ENCODE results near the gene SH3GL2.
A peak's percentile ranks its signal among the peaks of the same experiment; 100 is the strongest.
"Not testable (repeated sequence)": the region's sequence is repeated elsewhere in the genome, so short reads cannot be mapped to it uniquely, and the experiment has no call there.

Gene SH3GL2

DNA sequence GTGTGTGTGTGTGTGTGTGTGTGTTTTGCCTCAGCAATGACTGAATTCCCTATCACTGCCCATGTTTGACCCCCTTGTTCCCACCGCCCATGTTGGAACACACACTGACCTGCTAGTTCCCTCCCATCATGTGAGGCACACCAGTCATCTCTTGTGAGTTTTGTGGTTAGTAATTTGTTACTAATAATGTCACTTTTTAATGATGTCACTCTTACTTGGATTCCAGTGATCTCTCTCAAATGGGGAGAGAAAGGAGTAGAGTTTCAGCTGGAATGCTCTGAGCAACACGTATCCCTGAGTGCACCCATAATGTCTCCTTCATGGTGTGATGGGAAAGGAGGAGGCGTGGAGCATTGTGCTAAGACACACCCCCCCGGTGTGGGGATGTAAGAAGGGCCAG lies 172.6 kb downstream of the SH3GL2 start:
- DNase-seq (ENCODE audit: low spot score) = no peak

DNA sequence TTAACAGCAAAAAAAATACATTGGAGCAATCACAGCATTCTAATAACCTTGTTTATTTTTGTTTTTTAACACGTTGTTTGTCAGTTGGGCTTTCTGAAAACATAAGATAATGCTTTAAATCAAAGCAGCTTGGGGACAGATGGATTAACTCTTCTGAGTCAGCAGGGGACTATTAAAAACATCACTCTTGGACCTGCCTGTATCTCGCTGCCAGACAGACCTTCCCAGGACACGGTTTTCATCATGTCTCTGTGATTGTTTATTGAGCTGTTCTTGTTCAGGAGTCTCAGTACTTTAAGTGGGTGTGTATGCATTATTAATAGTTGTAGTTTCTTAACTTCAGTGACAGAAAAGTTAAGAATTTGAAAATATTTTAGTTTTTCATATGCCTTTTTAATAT lies 173.2 kb downstream of the SH3GL2 start:
- no peak for DNase-seq (ENCODE audit: low spot score)

DNA sequence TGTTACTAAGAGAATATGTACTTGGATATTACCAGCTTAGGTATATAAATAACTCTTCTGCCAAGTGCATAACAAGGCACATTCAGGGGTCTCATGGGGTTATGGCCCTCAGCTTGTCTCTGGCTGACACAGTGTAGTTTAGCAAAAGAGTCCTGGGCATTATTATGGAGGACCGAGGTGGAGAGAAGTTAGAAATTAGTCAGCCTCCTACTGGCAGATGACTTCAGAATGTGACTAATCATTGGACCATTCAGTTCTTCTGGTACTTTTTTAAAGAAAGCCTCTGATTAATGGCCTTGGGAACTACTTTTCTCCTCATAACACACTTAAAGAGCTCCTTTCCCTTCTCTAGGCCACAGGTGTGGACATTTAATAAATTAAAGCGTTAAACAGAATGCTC lies 178.9 kb downstream of the SH3GL2 start:
- DNase-seq (ENCODE audit: low spot score) = no peak

DNA sequence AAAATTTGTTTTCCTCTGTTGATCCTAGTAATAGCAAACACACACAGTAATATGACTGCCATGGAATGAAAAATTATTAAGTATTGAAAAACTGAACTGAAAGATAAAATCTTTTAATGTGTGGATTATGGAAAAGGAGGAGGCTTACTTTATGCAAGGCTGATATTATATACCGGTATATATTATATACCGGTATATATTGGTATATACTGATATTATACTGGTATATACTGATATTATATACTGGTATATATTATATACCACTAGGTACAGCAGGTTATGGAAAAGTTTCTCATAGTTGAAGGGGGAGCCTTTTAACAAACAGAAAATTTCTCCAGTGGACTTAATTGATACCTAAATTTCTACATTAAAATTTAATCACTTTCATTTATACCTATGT lies 181.4 kb downstream of the SH3GL2 start:
- no peak for DNase-seq (ENCODE audit: low spot score)

DNA sequence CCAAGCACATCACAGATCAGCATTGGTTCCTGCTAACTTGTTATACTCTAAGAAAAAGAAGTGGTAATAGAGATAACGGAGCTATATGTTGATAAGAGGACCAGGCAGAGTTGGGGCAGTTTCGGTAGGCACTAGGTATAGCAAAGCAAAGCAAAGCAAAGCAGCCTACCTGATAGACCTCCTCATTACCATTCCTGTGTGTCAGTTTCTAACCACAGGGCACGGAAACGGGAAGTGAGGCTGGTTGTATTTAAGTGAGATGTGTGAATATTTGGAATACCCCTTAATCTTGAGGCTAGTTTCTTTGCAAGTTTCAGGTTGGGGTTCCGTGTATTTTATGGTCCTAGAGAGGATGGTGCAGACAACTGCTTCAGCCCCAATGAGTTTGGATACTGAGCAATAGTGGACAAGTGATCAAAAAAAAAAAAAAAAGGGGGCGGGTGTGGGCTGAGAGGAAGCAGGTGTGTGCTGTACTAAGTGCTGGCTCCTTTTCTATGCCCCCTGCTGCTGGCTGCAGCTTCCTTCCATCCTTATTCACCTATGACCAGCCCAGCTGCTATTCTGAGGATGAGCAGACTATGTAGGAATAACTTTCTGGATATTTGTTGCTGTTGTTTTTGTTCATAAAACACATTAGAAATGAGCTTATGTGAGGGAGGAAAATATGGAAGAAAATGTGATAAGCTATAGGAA lies 183.3 kb downstream of the SH3GL2 start:
- DNase-seq (ENCODE audit: low spot score) = no peak

DNA sequence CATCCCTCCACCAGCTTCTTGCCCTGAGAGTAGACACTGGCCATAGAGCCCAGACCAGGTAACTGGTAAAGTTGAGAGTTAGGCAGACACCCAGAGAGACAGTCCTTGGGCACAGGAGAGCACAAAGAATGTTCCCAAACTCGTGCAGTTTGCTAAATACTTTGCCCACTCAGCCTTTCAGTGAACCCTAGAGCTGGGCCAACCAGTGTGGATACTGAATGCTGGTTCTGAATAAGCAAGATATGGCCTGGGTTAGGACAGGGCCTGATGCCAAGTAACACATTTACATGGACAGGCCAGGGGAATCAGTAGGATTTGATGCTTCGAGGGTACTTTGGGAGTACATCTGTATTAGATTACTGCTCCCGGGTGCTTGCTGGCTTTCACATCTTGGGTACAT lies 185.4 kb downstream of the SH3GL2 start:
- no peak for DNase-seq (ENCODE audit: low spot score)

DNA sequence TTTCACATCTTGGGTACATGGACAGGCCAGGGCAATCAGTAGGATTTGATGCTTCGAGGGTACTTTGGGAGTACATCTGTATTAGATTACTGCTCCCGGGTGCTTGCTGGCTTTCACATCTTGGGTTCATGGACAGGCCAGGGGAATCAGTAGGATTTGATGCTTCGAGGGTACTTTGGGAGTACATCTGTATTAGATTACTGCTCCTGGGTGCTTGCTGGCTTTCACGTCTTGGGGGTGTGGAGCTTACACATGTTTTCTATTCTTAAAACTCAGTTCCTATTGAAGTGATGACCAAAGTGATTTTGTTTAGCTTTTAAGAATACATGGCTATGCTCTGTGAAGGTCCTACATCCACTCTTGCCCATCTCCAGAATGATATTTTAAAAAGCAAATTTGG lies 186.3 kb downstream of the SH3GL2 start:
- not testable (repeated sequence) for DNase-seq (ENCODE audit: low spot score)

DNA sequence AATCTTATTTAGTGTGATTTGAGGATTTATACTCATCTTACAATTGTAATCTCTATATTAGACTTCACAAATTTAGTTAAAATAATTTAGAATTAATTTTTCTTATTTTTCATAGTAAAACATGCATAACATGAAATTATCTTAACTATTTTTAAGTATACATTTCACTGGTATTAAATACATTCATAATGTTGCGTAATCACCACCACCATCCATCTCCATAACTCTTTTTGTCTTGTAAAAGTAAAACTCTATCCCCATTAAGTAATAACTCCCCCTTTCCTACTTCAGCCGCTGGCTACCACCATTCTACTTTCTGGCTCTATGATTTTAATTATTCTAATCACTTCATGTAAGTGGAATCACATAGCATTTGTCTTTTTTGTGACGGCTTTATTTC lies 193.4 kb downstream of the SH3GL2 start:
- DNase-seq (ENCODE audit: low spot score) = no peak

DNA sequence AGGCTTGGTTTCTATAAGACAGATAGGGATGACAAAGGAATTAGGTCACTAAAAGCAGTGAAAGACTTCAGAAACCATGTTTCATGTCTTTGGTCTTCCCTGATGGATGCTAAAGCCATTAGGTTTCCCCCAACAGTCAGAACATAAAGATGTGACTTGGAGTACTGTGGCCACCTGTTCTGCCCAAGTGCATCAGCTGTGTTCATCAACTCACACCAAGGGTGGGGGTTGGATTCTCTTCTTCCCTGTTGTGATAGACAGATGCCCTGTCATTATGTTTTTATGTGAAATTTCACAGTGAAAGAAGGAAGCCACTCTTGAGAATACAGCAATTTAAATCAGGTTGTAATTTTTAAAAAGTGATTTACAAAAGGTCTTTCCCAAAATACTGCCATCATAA lies 196.8 kb downstream of the SH3GL2 start:
- no peak for DNase-seq (ENCODE audit: low spot score)

DNA sequence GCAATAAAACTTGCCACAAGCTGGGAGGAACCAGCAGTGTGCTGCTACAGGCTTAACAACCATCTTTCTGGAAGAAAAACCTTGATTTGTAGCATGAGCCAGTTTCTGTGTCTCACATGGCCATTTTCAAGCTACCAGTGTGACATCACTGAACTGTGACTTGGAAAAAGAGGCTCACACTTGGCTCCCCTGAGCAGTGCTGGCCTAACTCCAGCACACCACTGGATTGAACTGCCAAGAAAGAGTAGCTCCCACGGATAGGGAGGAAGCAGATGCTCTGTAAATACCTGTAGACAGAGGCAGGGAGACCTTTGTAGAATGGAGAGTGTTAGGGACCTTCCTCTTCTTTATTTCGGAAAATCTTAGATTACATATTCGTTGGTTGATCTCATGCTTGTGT lies 197.9 kb downstream of the SH3GL2 start:
- DNase-seq (ENCODE audit: low spot score) = peak; percentile 47

DNA sequence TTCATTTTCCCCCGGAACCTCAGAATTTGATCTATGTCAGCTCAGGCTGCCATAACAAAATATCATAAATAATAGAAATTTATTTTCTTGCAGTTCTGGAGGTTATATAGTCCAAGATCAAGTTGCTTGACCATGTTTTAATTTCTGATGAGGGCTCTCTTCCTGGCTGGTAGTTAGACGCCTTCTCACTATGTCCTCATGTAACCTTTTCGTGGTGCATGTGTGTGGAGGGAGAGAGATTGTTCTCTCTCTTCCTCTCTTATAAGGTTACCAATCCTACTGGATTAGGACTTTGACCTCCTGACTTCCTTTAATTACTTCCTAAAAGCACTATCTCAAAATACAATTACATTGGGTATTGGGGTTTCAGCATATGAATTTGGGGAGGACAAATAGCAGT lies 198.6 kb downstream of the SH3GL2 start:
- DNase-seq (ENCODE audit: low spot score) = no peak

DNA sequence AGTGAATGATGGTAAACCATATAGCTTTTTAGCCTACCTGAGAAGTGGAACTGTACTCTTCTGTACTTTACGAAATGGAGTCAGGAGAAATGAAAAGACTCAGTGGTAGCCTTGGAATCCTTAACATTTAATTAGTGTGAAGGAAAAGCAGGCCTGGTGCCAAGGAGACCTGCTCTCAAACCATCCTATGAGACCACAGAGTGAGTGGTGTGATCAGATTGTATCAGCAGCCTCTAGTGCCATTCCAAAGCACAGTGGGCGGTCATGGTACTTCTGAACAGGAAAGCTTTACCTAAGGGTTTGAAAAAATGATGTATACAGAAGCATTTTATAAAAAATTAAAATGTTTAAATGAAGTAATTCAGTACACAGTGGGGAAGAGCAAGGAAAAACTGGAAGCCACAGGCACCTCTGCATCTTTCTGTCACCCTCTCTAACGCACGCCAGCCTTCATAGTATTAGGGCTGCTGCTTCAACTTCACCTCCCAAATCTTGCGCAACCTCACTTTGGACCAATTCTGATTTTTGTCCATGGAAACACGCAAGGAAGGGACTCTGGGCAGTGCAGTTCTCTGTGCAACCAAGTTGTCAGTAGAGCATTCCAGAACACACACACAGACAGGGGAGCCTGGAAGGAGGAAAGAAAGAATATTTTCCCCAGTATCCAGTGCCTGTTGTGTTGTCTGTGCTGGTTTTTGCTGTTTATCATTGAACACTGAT lies 203.7 kb downstream of the SH3GL2 start:
- DNase-seq (ENCODE audit: low spot score) = no peak

DNA sequence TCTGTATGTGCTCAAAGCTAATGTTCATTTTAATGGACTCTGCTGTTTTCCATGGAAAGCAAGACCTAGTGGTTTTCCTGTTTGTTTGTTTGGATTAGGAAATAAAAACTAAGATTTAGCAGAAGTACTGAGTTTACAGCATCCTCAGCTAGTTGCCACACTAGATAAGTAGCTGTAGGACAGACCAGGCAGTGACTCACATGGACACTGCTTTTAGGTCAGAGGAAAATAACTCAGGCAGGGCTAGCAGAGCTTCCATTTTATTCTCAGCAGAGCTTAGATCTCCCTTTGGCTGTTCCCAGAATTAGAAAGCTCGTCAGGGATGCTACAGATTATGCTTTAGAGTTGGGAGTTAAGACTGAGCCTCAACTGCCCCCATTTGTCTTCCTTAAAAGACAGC lies 204.4 kb downstream of the SH3GL2 start:
- no peak for DNase-seq (ENCODE audit: low spot score)

DNA sequence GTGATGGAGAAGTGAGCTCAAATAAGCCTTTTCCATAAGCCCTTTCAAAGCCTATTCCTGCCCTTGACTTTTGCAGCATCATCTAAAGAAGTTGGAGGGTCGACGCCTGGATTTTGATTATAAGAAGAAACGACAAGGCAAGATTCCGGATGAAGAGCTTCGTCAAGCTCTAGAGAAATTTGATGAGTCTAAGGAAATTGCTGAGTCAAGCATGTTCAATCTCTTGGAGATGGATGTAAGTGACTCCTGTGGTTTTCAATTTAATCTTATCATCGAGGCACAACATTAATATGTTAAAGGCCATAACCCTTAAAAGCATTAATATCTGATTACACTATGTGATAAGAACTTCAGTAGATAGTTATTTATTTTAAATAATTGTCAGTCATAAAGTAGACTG lies 210.4 kb downstream of the SH3GL2 start:
- DNase-seq (ENCODE audit: low spot score) = no peak

DNA sequence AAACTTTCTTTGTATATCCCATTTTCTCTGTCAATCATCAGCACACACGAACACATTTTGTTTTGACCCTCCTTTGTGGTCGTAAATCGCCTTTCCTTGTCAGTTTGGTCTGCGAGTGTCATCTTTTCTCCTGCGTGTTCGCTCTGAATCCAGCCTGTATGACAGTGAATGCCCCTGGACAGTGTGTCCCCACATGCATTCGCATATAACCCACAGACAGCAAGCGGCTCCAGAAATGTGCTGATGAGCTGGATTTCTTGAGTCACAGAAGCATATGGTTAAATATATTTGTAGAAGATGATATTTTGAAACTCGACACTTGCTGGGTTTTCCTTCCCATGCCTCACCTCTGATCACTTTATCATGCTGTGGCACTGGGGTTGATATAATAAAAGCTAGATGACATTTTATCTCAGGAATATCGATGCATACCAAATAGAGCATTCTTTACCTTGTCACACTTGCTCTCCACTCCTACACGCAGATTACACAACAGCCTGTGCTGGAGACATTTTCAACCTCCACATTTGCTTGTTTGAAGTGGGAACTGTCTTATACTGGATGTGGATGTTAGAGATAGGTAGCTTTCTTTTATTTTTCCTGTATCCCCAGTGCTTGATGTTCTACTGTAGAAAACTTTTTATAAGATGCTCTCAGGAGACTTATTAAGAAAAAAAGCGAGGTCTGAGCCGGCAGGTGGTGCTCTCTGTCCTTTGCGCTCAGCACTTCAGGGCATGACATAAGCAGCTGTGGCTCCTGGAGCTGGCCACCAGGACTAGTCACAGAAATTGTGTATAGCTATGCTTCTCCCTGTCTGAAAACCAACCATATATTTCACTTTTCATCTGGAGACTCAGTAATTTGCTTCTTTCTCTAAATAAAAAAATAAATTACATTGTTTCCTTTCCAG lies 215.1 kb downstream of the SH3GL2 start:
- no peak for DNase-seq (ENCODE audit: low spot score)

DNA sequence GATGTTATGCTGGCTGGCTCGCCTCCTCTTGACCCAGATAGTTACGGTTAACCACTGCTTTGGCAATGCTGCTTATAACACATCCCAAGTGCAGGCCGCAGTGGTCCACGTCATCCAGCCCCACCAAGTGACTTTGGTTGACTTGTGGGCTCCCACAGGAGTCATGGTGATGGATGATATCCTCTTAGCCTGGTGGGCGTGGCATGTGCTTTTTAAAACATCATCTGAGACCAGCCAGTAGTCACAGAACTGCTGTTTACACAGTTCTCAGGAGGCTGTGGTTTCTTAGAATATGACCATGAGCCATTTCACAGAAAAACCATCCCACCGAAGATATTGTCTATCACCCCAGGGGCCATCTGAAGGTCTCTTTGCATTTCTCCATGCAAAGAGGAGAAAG lies 216.9 kb downstream of the SH3GL2 start:
- DNase-seq (ENCODE audit: low spot score) = no peak

DNA sequence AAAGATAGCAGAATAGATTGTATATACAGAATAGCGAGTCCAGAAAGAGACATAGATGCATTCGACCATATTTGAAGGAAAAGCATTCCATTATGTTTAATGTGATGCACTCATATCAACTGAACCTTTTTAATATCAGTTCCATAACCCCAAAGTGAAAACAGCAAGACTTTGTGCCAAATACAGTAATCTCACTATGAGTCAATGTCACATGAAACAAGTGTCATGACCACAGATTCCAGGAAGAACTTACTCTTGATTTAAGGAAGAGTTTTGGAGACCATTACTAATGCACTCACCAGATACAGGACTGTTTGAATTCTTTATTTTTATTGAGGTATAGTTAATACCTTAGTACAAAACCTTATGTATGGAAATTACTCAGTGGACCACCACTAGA lies 220.5 kb downstream of the SH3GL2 start:
- no peak for DNase-seq (ENCODE audit: low spot score)

DNA sequence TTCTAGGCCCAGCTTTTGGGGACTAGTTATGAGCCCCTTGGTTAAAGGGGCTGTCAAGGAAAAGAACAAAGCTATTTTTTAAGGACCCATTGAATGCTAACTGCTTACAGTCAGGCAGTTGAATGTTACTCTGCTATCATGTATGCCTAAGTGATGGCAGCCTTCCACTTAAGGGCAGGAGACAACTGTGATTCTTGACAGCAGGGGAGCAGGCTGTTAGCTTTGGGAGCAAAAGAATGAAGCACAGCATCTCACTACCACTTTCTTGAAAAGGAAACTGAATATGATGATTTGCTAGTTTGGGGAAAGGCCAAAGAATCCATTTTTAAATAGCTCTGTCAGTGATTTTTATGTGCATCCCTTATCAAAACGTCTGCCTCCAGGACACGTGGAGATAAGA lies 221.6 kb downstream of the SH3GL2 start:
- no peak for DNase-seq (ENCODE audit: low spot score)

DNA sequence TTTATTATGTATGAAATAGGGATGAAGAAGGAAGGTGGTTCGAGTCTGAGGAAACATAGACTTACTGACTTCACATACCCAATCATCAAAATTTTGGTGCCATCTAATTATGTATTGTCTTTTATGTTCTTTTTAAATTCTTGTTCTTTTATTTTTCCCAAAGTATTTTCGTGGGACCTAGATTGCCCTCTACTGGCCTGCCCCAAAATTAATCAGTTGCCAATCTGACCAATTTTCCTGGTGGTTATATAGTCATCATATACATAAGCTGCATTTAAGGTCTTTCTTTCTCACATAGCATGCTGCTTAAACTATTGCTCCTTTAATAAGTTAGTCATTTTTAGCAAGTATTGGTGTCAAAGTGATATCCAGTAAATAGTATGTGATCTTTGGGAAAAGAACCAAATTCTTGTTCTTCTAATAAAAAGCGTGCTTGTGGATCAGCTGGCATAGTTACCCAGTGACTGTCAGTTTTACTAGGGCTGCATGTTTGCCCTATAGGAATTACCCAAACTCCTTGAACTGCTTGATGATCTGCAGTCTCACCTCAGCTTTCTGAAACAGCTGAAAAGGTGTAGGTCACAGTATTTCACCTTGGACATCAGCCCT lies 223.5 kb downstream of the SH3GL2 start:
- no peak for DNase-seq (ENCODE audit: low spot score)

DNA sequence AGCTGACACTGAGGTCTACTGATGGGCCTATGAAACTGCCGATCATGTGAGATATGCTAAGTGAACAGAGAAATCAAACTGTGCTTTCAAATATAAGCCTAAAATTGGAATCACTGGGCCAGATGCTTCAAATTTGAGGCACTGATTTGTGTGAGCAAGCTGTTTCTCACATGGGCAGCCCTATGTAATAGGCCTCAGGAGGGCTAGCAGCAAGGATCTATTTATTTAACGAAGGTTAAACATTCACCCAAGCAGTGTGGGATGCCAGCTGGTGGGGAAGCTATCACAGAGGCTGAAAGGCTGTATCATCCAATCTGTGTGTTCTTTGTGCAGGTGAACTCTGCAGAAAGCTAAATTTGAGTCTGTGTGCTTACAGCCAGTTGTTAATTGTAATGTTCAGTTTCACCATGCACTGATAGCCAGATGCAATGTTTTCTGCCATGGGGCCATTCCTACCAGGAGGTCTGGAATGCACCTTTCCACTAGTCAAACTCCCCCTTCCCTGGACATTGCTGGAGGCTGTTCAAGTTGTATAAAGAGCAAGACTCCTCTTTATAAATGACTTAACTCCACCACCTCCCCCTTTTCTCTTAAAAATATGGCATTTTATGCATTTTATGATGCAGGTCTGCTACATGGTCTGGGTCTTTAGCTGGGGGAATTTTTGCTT lies 228.9 kb downstream of the SH3GL2 start:
- DNase-seq (ENCODE audit: low spot score) = no peak

DNA sequence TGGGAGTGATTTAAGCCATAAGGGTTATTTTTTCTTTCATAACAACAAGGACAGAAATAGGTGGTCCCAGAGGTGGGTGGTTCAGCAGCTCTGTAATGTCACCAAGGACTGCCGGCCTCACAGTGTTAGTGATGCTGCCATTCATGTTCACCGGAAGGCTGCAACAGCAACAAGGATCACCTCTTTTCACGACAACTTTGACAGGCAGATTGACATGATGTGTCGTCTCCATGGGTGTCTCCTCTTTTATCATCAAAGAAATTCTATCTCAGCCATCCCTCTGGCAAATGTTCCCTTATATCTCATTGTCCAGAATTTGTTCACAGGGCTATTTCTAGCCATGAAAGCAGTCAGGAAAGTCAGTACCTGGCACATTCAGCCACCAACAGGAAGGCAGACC lies 231.5 kb downstream of the SH3GL2 start:
- DNase-seq (ENCODE audit: low spot score) = no peak

Data from globus pallidus (tissue), 1 donor.